Osteoblast (primary cell): Measurements from ENCODE around the gene TAF10. TPM values are rescaled to one million over a fixed set of nuclear protein-coding genes. Genes with fewer than 3 reads are reported as not detected.

Experiments used
- DNase-seq: peaks from one replicate; pipeline ENCODE4 v3.0.0; 2011; ENCODE audit warnings: low spot score, mixed read lengths; ENCODE audit not compliant: insufficient read length; ENCODE audit errors: missing footprints
- H2AFZ ChIP-seq: 2 replicates; pipeline ENCODE4 v1.6.0; 2011; ENCODE audit warnings: mild to moderate bottlenecking, low read length
- H3K27ac ChIP-seq: 2 replicates; pipeline ENCODE4 v1.5.1; 2011; ENCODE audit warnings: mild to moderate bottlenecking, low read depth, low read length, moderate library complexity
- H3K27me3 ChIP-seq: 2 replicates; pipeline ENCODE4 v1.6.0; 2012; ENCODE audit warnings: mild to moderate bottlenecking, control low read depth, inconsistent platforms, low read length, moderate library complexity; ENCODE audit not compliant: insufficient read depth
- H3K36me3 ChIP-seq: 2 replicates; pipeline ENCODE4 v1.5.1; 2011; ENCODE audit warnings: mild to moderate bottlenecking, low read length, control low read depth, moderate library complexity; ENCODE audit not compliant: insufficient read depth
- H3K4me1 ChIP-seq: 2 replicates; pipeline ENCODE4 v1.5.1; 2011; ENCODE audit warnings: mild to moderate bottlenecking, low read length, control low read depth, moderate library complexity; ENCODE audit not compliant: insufficient read depth
- H3K4me2 ChIP-seq: 2 replicates; pipeline ENCODE4 v1.6.0; 2011; ENCODE audit warnings: mild to moderate bottlenecking, low read length; ENCODE audit not compliant: insufficient read depth
- H3K4me3 ChIP-seq: fragments of 200-600 bp; sonication (generic); 3 replicates; pipeline ENCODE4 v1.5.1; 2012; ENCODE audit warnings: mild to moderate bottlenecking, low read length, inconsistent platforms; ENCODE audit not compliant: insufficient read depth
- H3K79me2 ChIP-seq: 2 replicates; pipeline ENCODE4 v1.6.0; 2012; ENCODE audit warnings: mild to moderate bottlenecking, low read length, control low read depth, inconsistent platforms; ENCODE audit not compliant: insufficient read depth
- H3K9me3 ChIP-seq: 2 replicates; pipeline ENCODE4 v1.5.1; 2011; ENCODE audit warnings: low read depth, low read length, control low read depth
- H4K20me1 ChIP-seq: 2 replicates; pipeline ENCODE4 v1.6.0; 2012; ENCODE audit warnings: mild to moderate bottlenecking, low read length, control low read depth; ENCODE audit not compliant: insufficient read depth
- total RNA-seq: library from RNA; depleted of rRNA; stranded (reverse); fragments of >200 nt; gene quantifications from 2 replicates; pipeline ENCODE4 v1.2.3, GENCODE V29; 2012
- TF ChIP-seq, protein P1 (sequence below): IDR thresholded peaks from 2 replicates; pipeline ENCODE4 v1.5.1; 2011; ENCODE audit warnings: mild to moderate bottlenecking, low read depth, low read length, moderate library complexity; ENCODE audit errors: extremely low read depth

Gene TAF10
- total RNA-seq, 1 donor = 23.5 TPM

DNA sequence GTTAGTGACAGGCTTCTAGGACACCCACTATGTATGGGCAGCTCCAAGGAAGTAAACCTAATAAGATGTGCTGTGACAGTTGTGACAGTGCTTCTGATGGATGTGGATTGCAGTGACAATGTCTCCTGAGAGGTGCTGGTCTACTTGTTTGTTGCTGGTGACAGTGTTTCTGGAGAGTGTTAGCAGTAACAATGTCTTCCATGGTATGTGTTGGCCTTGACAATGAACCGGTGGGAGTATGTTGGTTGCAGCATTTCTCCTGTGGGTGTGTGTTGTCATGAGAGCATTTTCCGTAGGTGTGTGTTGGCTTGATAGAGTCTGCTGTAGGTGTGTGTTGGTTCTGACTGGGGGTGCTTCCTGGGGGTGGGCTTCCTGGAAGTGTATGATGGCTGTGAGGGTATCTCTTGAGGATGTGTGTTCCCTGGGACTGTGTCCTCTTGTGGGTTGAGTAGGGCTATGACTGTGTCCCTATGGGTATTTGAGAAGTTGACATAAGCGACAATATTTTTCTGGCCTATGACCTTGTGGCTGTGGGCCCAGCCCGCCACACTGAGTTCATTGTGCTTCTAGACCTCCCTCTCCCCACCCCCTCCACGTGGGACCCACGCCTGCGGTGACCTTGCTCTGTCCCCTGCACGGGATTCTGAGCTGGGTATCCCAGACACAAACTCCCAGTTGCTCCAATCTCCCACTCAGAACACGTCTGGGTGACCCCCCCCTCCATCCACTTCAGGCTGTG lies 42.4 kb upstream of the TAF10 start:
- H3K9me3 ChIP-seq = no peaks in the 10 kb centered on the region
- no peak overlapping the region for H3K4me2 ChIP-seq
- H3K4me1 ChIP-seq = peaks cover 4% of the 10 kb centered on the region
- no peaks in the 10 kb centered on the region for H4K20me1 ChIP-seq
- peaks cover 86% of the 10 kb centered on the region for H3K27me3 ChIP-seq
- no peak overlapping the region for H3K4me3 ChIP-seq
- no peak overlapping the region for H2AFZ ChIP-seq
- TF ChIP-seq, protein P1, sequence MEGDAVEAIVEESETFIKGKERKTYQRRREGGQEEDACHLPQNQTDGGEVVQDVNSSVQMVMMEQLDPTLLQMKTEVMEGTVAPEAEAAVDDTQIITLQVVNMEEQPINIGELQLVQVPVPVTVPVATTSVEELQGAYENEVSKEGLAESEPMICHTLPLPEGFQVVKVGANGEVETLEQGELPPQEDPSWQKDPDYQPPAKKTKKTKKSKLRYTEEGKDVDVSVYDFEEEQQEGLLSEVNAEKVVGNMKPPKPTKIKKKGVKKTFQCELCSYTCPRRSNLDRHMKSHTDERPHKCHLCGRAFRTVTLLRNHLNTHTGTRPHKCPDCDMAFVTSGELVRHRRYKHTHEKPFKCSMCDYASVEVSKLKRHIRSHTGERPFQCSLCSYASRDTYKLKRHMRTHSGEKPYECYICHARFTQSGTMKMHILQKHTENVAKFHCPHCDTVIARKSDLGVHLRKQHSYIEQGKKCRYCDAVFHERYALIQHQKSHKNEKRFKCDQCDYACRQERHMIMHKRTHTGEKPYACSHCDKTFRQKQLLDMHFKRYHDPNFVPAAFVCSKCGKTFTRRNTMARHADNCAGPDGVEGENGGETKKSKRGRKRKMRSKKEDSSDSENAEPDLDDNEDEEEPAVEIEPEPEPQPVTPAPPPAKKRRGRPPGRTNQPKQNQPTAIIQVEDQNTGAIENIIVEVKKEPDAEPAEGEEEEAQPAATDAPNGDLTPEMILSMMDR = no peak
- H3K36me3 ChIP-seq = no peaks in the 10 kb centered on the region
- DNase-seq = no peak
- H3K27ac ChIP-seq = no peak overlapping the region
- no peaks in the 10 kb centered on the region for H3K79me2 ChIP-seq

DNA sequence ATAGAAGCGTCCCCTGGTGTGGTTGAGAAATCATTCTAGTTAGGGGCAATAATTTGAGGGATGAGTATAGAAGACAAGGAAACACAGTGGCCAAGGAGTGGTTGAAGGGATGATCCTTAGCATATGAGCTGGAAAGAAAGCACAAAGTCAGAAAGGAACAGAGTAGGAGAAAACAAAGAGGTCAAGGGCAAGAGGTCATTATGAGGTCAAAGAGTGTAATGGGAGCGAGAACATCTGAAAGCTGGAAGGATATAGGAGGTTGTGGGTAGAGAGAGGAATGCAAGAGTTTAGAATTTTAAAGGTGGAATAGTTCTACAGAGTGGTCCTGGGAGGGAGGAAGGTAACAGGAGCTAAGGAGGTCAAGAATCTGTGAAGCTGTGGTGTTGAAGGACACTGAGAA lies 41.6 kb upstream of the TAF10 start:
- Histone ChIP-seq H3K9me3 (no peaks in the 10 kb centered on the region), H2AFZ (no peak overlapping the region), H3K4me2 (no peak overlapping the region), H3K4me1 (peaks cover 4% of the 10 kb centered on the region), H4K20me1 (no peaks in the 10 kb centered on the region), H3K27me3 (peaks cover 88% of the 10 kb centered on the region), H3K36me3 (no peaks in the 10 kb centered on the region), H3K4me3 (no peak overlapping the region), H3K27ac (no peak overlapping the region), H3K79me2 (no peaks in the 10 kb centered on the region)
- TF ChIP-seq, protein P1 = no peak
- no peak for DNase-seq

DNA sequence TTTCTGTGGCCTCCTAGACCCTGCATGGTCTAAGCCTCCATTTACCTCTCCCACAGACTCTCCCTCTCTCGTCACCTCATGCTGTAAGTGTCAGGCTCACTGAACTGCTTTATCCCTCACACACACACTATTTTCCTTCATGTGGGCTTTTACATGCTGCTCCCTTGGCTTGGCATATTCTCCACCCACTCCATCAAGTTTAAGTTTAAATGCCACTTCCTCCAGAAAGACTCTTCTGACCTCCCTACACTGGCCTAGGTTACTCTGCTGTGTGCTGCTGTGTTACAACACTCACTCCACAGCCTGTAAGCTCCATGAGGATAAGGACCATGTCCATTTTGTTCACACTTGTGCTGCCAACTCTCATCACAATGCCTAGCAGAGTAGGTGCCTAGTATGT lies 41.1 kb upstream of the TAF10 start:
- H2AFZ ChIP-seq = no peak overlapping the region
- H3K27ac ChIP-seq = no peak overlapping the region
- H3K4me1 ChIP-seq = peaks cover 4% of the 10 kb centered on the region
- H3K27me3 ChIP-seq = peaks cover 88% of the 10 kb centered on the region
- no peak overlapping the region for H3K4me3 ChIP-seq
- no peaks in the 10 kb centered on the region for H4K20me1 ChIP-seq
- DNase-seq = no peak
- no peaks in the 10 kb centered on the region for H3K79me2 ChIP-seq
- H3K4me2 ChIP-seq = no peak overlapping the region
- TF ChIP-seq, protein P1 = no peak
- no peaks in the 10 kb centered on the region for H3K36me3 ChIP-seq
- H3K9me3 ChIP-seq = no peaks in the 10 kb centered on the region

DNA sequence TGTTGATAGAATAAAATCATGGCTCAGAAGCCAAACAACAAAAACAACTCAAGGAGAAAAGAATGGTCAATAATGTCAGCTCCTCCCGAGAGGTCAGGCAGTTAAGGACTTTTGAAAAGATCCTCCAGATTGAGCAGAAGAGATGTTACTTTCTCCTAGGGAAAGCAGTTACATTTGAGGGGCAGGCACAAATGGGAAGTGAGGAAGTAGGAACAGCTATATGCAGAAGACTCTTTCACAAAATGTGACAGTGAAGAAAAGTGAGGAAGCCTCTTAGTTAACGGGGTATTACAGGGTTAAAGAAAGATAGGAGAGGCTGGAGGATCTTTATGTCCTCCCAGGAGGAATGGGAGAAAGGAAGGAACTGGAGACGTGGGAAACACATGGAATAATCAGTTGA lies 40.2 kb upstream of the TAF10 start:
- Histone ChIP-seq H3K27me3 (peaks cover 85% of the 10 kb centered on the region), H2AFZ (no peak overlapping the region), H3K27ac (no peak overlapping the region), H3K79me2 (no peaks in the 10 kb centered on the region), H3K9me3 (no peaks in the 10 kb centered on the region), H3K4me3 (no peak overlapping the region), H3K36me3 (no peaks in the 10 kb centered on the region), H4K20me1 (no peaks in the 10 kb centered on the region), H3K4me1 (peaks cover 4% of the 10 kb centered on the region), H3K4me2 (no peak overlapping the region)
- DNase-seq = no peak
- TF ChIP-seq, protein P1 = no peak
